ENCODE measurements around the gene LIPT2.

Gene LIPT2

DNA sequence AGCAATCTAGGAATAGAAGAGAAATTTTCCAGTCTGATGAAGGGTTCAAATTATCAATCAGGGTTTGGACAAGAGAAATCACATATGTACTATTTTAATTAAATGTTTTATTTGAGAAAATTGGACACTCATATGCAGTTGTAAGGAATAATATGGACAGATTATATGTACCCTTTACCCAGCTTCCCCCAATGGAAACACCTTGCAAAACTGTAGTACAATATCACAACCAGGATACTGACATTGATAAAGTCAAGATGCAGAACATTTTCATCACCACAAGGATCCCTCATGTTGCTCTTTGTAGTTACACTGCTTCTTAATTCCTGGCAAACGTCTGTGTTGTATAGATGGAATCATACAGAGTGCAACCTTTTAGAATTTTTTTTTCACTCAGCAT, 1.4 kb upstream of the LIPT2 start:
- Histone ChIP-seq H3K4me3 (ENCODE audit: low read length) (no peak overlapping the region), H3K9ac (ENCODE audit: low read length) (no peak overlapping the region), H3K9me3 (ENCODE audit: control insufficient read depth, low read length) (no peaks in the 10 kb centered on the region), H3K27me3 (replicated peaks; ENCODE audit: control insufficient read depth, insufficient read depth, low read length) (no peaks in the 10 kb centered on the region), H3K4me1 (ENCODE audit: control insufficient read depth, insufficient read depth, low read length) (peaks cover 9% of the 10 kb centered on the region), H3K36me3 (ENCODE audit: control insufficient read depth, insufficient read depth, low read length, severe bottlenecking) (no peaks in the 10 kb centered on the region)
- no peak for DNase-seq (ENCODE audit: low read depth)

DNA sequence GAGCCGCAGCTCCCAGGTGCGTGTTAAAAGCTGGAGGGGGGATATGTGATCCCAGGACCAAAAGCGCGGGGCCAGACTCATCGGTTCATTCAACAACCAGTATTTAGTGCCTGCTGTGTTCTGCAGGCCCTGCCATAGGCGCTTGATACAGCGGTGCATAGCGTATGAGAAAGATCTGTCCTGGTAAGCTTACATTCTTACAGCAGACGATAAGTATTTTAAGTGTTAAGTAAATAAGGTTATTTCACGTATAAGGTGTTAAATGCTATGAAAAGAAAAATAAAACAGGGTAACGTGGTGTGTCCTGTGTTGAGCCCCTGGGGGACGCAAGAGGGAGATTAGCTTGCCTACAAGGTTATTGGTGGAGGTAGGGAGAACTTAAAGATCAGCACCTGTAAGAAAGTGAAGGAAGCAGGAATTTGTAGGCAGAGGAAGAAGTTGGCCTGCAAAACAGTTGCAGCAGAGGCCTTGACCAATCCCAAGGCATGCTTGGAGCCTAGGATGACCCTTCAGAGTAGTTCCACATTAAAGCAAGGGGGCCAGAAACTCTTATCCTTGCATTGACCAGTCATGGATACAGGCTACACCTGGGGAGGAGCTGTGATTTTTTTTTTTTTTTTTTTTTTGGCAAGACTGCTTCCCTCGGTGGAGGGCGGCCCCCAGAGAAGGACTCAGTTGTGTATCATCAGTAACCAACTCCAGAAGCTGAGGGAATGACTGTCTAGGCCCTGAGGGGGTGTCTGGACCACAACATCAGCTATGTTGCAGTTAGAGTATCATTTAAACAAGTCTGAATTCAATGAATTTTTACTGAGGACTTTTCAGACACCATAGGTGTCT, 487 bp upstream of the LIPT2 start:
- H3K4me3 ChIP-seq (ENCODE audit: low read length) = peak overlapping the region; percentile 92
- no peaks in the 10 kb centered on the region for H3K27me3 ChIP-seq (replicated peaks; ENCODE audit: control insufficient read depth, insufficient read depth, low read length)

DNA sequence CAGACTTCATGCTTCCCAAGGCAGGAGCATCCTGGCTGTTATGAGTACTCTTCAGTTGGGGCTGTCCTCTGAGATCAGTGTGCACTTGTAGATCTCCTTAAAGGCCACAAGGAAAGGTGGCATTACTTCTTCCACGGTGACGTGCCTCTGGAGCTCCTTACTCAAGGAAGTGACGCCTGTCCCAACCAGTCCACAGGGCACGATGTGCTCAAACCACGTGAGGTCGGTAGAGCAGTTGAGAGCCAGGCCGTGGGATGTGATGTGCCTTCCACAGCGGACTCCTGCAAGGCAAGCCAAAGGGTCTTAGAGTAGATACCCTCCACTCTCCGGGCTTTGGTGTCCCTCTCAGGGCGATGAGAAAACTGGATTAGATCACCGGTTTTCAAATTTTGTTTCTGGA, 1.4 kb downstream of the LIPT2 start:
- no peak for DNase-seq (ENCODE audit: low read depth)
- Histone ChIP-seq H3K4me1 (ENCODE audit: control insufficient read depth, insufficient read depth, low read length) (peaks cover 9% of the 10 kb centered on the region), H3K4me3 (ENCODE audit: low read length) (no peak overlapping the region)

More for the DNA sequence above, 487 bp upstream of the LIPT2 start:
- Histone ChIP-seq H3K4me1 (ENCODE audit: control insufficient read depth, insufficient read depth, low read length) (peaks cover 9% of the 10 kb centered on the region), H3K36me3 (ENCODE audit: control insufficient read depth, insufficient read depth, low read length, severe bottlenecking) (no peaks in the 10 kb centered on the region), H3K9ac (ENCODE audit: low read length) (peak overlapping the region; percentile 97), H3K9me3 (ENCODE audit: control insufficient read depth, low read length) (no peaks in the 10 kb centered on the region)
- peak; percentile 80 for DNase-seq (ENCODE audit: low read depth)

DNA sequence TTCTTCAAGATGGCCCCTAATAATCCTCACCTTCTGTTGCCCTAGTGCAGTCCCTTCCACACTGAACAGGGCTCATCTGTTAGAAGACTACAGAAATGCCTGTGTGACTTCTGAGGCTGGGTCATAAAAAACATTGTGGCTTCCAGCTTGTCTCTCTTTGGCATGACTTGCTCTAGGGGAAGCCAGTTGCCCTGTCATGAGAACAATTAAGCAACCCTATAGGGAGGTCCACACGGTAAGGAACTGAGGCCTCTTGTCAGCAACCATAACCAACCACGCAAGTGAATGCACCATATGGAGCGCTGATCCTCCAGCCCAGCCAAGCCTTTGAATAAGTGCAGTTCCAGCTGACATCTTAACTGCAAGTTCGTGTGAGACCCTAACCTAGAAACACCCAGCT, 2.6 kb downstream of the LIPT2 start:
- no peak overlapping the region for H3K4me3 ChIP-seq (ENCODE audit: low read length)
- no peaks in the 10 kb centered on the region for H3K9me3 ChIP-seq (ENCODE audit: control insufficient read depth, low read length)
- H3K27me3 ChIP-seq (replicated peaks; ENCODE audit: control insufficient read depth, insufficient read depth, low read length) = no peaks in the 10 kb centered on the region
- H3K36me3 ChIP-seq (ENCODE audit: control insufficient read depth, insufficient read depth, low read length, severe bottlenecking) = no peaks in the 10 kb centered on the region
- H3K4me1 ChIP-seq (ENCODE audit: control insufficient read depth, insufficient read depth, low read length) = peaks cover 9% of the 10 kb centered on the region
- DNase-seq (ENCODE audit: low read depth) = no peak
- no peak overlapping the region for H3K9ac ChIP-seq (ENCODE audit: low read length)

More for the DNA sequence above, 1.4 kb downstream of the LIPT2 start:
- no peaks in the 10 kb centered on the region for H3K27me3 ChIP-seq (replicated peaks; ENCODE audit: control insufficient read depth, insufficient read depth, low read length)
- no peaks in the 10 kb centered on the region for H3K36me3 ChIP-seq (ENCODE audit: control insufficient read depth, insufficient read depth, low read length, severe bottlenecking)
- H3K9ac ChIP-seq (ENCODE audit: low read length) = no peak overlapping the region
- no peaks in the 10 kb centered on the region for H3K9me3 ChIP-seq (ENCODE audit: control insufficient read depth, low read length)

DNA sequence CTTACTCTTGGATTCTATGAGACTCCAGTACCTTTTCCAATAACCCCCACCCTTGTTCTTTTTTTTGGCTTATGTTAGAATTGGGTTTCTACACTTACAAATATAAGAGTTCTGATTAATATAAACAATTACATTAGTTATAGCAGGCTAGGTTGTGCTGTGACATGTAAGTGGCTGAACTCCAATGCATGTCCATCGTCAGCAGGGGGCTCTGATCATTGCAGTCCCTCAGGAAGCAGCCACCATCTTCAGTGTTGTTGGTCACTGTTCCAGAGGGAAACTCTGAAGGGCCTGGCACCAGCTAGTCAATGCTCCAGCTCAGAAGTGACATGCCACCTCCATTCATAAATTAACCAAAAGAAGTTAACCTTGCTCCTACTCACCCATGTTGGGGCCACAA, 5.6 kb downstream of the LIPT2 start:
- no peak overlapping the region for H3K9ac ChIP-seq (ENCODE audit: low read length)
- H3K9me3 ChIP-seq (ENCODE audit: control insufficient read depth, low read length) = no peaks in the 10 kb centered on the region
- DNase-seq (ENCODE audit: low read depth) = no peak
- H3K27me3 ChIP-seq (replicated peaks; ENCODE audit: control insufficient read depth, insufficient read depth, low read length) = no peaks in the 10 kb centered on the region
- H3K4me3 ChIP-seq (ENCODE audit: low read length) = no peak overlapping the region
- no peaks in the 10 kb centered on the region for H3K4me1 ChIP-seq (ENCODE audit: control insufficient read depth, insufficient read depth, low read length)
- no peaks in the 10 kb centered on the region for H3K36me3 ChIP-seq (ENCODE audit: control insufficient read depth, insufficient read depth, low read length, severe bottlenecking)

DNA sequence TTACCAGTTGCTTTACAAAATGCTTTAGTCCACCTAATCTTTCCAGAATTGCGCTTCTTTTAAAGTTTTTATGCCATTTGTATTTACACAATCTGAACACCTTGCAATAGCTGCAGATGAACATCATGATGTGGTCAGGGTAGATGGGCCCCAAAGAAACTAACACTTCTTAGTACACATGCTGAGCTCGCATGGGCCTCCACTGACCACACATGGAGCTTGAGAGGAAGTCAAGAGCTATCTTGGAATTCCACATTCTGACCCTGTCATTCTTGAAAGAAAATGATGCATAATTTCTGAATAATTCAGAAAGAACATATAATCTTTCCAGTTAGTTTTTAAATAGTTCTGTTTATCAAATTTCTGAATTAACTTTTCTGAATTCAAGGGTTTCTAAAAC, 7.7 kb downstream of the LIPT2 start:
- Histone ChIP-seq H3K9me3 (ENCODE audit: control insufficient read depth, low read length) (no peaks in the 10 kb centered on the region), H3K27me3 (replicated peaks; ENCODE audit: control insufficient read depth, insufficient read depth, low read length) (no peaks in the 10 kb centered on the region), H3K4me3 (ENCODE audit: low read length) (no peak overlapping the region), H3K4me1 (ENCODE audit: control insufficient read depth, insufficient read depth, low read length) (no peaks in the 10 kb centered on the region), H3K9ac (ENCODE audit: low read length) (no peak overlapping the region), H3K36me3 (ENCODE audit: control insufficient read depth, insufficient read depth, low read length, severe bottlenecking) (no peaks in the 10 kb centered on the region)
- DNase-seq (ENCODE audit: low read depth) = no peak

DNA sequence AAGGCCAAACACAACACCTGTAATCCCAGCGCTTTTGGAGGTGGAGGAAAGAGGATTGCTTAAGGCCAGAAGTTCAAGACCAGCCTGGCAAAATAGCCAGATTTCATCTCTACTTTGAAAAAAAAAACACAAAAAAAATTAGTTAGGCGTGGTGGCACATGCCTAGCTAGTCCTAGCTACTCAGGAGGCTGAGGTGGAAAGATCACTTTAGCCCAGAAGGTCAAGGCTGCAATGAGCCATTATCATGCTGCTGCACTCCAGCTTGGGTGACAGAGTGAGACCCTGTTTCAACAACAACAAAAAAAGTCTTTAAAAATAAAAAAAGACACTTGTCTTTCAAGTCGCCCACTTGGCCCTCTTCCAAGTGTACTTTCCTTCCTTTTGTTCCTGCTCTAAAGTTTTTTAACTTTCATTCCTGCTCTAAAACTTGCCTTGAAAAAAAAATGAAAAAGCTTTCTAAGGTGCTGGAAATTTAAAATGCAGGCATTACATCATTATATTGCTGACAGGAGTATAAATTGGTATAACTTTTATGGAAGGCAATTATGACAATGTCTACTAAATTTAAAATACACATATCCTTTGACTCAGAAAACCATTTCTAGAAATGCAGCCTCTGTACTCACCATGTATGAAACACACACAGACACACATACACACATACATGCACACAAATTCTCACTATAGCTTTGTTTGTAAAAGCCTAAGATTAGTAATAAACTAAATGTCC, 12.7 kb downstream of the LIPT2 start:
- Histone ChIP-seq H3K4me3 (ENCODE audit: low read length) (no peak overlapping the region), H3K27me3 (replicated peaks; ENCODE audit: control insufficient read depth, insufficient read depth, low read length) (peaks cover 5% of the 10 kb centered on the region), H3K9ac (ENCODE audit: low read length) (no peak overlapping the region), H3K36me3 (ENCODE audit: control insufficient read depth, insufficient read depth, low read length, severe bottlenecking) (no peaks in the 10 kb centered on the region), H3K4me1 (ENCODE audit: control insufficient read depth, insufficient read depth, low read length) (no peaks in the 10 kb centered on the region), H3K9me3 (ENCODE audit: control insufficient read depth, low read length) (no peaks in the 10 kb centered on the region)
- no peak for DNase-seq (ENCODE audit: low read depth)

DNA sequence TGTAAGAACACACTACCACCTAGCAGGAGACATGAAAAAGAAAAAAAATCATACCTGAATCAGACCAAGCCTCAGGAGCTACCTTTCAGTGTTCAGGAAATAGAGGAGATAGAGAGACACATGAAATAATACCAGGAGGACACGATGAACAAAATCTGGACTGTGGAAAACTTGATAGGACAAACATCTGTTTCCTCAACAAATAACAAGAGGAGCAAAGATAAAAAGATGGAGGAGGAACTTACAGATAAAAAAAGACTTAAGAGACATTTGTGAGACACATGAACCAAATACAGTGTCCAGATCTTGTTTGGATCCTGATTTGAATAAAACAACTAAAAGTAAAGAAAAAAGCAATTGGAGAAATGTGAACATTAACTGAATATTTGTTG, 13.8 kb downstream of the LIPT2 start:
- Histone ChIP-seq H3K4me1 (ENCODE audit: control insufficient read depth, insufficient read depth, low read length) (peaks cover 1% of the 10 kb centered on the region), H3K4me3 (ENCODE audit: low read length) (no peak overlapping the region), H3K27me3 (replicated peaks; ENCODE audit: control insufficient read depth, insufficient read depth, low read length) (peaks cover 11% of the 10 kb centered on the region), H3K9me3 (ENCODE audit: control insufficient read depth, low read length) (no peaks in the 10 kb centered on the region), H3K36me3 (ENCODE audit: control insufficient read depth, insufficient read depth, low read length, severe bottlenecking) (no peaks in the 10 kb centered on the region), H3K9ac (ENCODE audit: low read length) (no peak overlapping the region)
- no peak for DNase-seq (ENCODE audit: low read depth)

DNA sequence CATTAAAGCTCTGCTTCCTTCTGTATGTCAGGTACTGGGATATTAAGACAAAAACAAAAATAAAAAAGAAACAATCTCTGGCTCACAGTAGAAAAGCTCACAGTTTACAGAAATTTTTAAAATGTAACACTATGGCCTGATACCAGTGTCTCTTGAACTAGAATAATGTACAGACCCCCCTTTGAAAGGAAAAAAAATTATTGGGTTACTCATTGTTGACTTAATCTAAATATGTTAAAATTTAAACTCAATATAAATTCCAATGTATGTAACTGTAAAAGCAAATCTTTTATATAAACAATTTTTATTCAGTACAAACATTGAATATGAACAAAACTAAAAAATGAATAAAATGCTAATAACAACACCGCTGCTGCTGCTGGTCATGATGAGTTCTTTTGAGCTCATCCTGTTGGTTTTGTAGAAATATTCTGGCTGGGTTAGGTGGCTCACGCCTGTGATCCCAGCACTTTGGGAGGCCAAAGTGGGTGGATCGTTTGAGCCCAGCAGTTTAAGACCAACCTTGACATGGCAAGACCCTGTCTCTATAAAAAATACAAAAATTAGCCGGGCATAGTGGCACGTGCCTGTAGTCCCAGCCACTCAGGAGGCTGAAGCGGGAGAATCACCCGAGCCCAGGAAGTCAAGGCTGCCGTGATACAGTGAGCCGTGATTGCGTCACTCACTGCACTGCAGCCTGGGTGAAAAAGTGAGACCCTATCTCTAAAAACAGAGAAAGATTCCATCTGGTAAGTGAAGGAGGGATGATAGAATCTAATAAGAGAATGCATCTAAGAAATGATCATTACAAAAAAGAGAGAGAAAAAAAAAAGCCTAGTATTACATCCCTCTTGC, 14.4 kb downstream of the LIPT2 start:
- Histone ChIP-seq H3K36me3 (ENCODE audit: control insufficient read depth, insufficient read depth, low read length, severe bottlenecking) (no peaks in the 10 kb centered on the region), H3K9me3 (ENCODE audit: control insufficient read depth, low read length) (no peaks in the 10 kb centered on the region), H3K4me3 (ENCODE audit: low read length) (no peak overlapping the region), H3K9ac (ENCODE audit: low read length) (no peak overlapping the region), H3K27me3 (replicated peaks; ENCODE audit: control insufficient read depth, insufficient read depth, low read length) (peaks cover 11% of the 10 kb centered on the region), H3K4me1 (ENCODE audit: control insufficient read depth, insufficient read depth, low read length) (peaks cover 4% of the 10 kb centered on the region)
- no peak for DNase-seq (ENCODE audit: low read depth)

DNA sequence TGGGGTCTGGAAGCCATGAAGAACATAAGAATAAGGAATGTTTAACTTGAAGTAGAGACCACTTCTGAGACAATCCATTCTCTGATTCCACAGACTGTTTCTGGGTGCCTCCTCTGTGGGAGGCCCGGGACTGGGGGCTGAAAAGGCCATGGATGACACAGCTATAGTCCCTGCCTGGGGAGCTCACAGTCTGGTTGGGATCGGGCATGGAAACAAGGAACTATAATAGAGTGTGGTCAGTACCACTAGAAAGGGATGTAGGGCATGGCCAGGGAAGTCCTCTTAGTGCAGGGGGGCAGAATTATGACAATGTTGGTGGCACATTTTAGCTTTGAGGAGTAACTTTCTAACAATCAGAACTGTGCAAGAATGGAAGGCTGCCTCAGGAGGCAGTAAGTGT, 17.0 kb downstream of the LIPT2 start:
- Histone ChIP-seq H3K27me3 (replicated peaks; ENCODE audit: control insufficient read depth, insufficient read depth, low read length) (peaks cover 26% of the 10 kb centered on the region), H3K36me3 (ENCODE audit: control insufficient read depth, insufficient read depth, low read length, severe bottlenecking) (no peaks in the 10 kb centered on the region), H3K4me1 (ENCODE audit: control insufficient read depth, insufficient read depth, low read length) (peaks cover 4% of the 10 kb centered on the region), H3K9ac (ENCODE audit: low read length) (no peak overlapping the region), H3K4me3 (ENCODE audit: low read length) (no peak overlapping the region), H3K9me3 (ENCODE audit: control insufficient read depth, low read length) (no peaks in the 10 kb centered on the region)
- DNase-seq (ENCODE audit: low read depth) = no peak

DNA sequence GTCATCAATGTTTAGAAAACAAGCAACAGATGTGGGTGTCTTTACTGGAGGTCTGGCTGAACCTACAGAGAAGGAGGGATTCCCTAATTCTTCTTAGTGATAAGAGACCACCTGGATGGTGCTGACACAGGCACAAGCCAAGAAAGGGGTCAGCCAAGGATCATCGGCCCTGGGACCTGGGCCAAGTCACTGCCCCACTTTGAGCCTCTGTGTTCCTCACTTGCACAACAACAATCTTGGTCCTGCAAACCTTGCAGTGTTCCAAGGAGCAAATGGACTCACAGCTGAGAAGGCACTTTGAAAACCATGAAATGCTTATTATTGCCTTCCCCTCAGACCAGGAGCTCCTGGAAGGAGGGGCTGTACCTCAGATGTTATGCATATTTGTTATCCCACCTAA, 19.2 kb downstream of the LIPT2 start:
- no peak for DNase-seq (ENCODE audit: low read depth)
- no peak overlapping the region for H3K9ac ChIP-seq (ENCODE audit: low read length)
- peaks cover 4% of the 10 kb centered on the region for H3K4me1 ChIP-seq (ENCODE audit: control insufficient read depth, insufficient read depth, low read length)
- H3K4me3 ChIP-seq (ENCODE audit: low read length) = no peak overlapping the region
- H3K36me3 ChIP-seq (ENCODE audit: control insufficient read depth, insufficient read depth, low read length, severe bottlenecking) = no peaks in the 10 kb centered on the region
- H3K9me3 ChIP-seq (ENCODE audit: control insufficient read depth, low read length) = no peaks in the 10 kb centered on the region
- peaks cover 30% of the 10 kb centered on the region for H3K27me3 ChIP-seq (replicated peaks; ENCODE audit: control insufficient read depth, insufficient read depth, low read length)

Data from adipocyte (in vitro differentiated cells).